Thymus (tissue), 11 donors: ENCODE measurements around the gene TXNDC11. TPM values are rescaled to one million over a fixed set of nuclear protein-coding genes. Genes with fewer than 3 reads are reported as not detected.

Experiments used
- DNase-seq, 9 donors: peaks; one replicate each; pipeline ENCODE4 v3.0.0-alpha.2; 2013; ENCODE audit warnings: low spot score in 9 of 9, low read depth in 6 of 9, missing footprints in 1 of 9
- H3K27ac ChIP-seq, 2 donors: one replicate each; pipeline ENCODE4 v1.5.1; 2013; ENCODE audit warnings: control low read depth in 1 of 2, low read depth in 1 of 2, low read length in 1 of 2, mild to moderate bottlenecking in 1 of 2, moderate library complexity in 1 of 2
- H3K27me3 ChIP-seq, 2 donors: one replicate each; pipeline ENCODE4 v1.5.1; 2013; ENCODE audit warnings: low read length in 1 of 2; ENCODE audit not compliant: control insufficient read depth in 2 of 2, insufficient read depth in 1 of 2
- H3K36me3 ChIP-seq, 2 donors: one replicate each; pipeline ENCODE4 v1.5.1; 2013; ENCODE audit warnings: low read length in 1 of 2, mild to moderate bottlenecking in 1 of 2, moderate library complexity in 1 of 2; ENCODE audit not compliant: control insufficient read depth in 2 of 2, insufficient read depth in 2 of 2
- H3K4me1 ChIP-seq, 2 donors: one replicate each; pipeline ENCODE4 v1.5.1; 2013; ENCODE audit warnings: low read length in 2 of 2; ENCODE audit not compliant: control insufficient read depth in 2 of 2, insufficient read depth in 2 of 2
- H3K4me3 ChIP-seq, 2 donors: one replicate each; pipeline ENCODE4 v1.5.1; 2013; ENCODE audit warnings: low read length in 2 of 2, control low read depth in 1 of 2, mild to moderate bottlenecking in 1 of 2
- H3K9me3 ChIP-seq, 2 donors: one replicate each; pipeline ENCODE4 v1.5.1; 2013; ENCODE audit warnings: low read length in 1 of 2, mild to moderate bottlenecking in 1 of 2; ENCODE audit not compliant: control insufficient read depth in 2 of 2, insufficient read depth in 1 of 2
- WGBS: extraction: QIAGEN DNeasy Blood & Tissue Kit; methylation state at CpG from one replicate; pipeline ENCODE4 v1.1.7; 2013; 5-methylcytosine and 5-hydroxymethylcytosine counted together
- polyA plus RNA-seq: library from polyadenylated mRNA; stranded (reverse); fragments of 200-250 nt; gene quantifications from one replicate; pipeline ENCODE4 v1.2.3, GENCODE V29; 2013
- total RNA-seq: library from RNA; stranded (reverse); fragments of 120-200 nt; gene quantifications from one replicate; pipeline ENCODE4 v1.2.4, GENCODE V29; 2013
- donor health status: healthy.

TXNDC11 gene
- total and polyA plus RNA-seq, 2 donors, result 22.9 to 46.4 TPM

DNA sequence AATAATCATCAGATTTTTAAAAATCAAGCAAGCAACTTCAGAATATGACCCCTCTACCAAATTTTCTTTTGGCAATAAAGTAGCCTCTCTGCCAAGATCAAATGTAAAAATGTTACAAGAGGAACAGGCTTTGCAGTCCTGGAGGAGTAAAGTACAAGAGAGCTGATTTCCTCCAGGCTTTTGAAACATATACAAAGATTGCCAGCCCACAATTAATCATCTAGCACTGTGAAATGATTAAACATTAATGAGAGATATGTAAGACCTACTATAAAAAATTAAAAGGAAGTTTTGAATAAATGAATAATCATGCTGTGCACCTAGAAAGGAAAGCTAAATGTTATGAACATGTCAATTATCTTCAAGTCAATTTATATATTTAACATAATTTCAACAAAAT, 26.3 kb downstream of the TXNDC11 start:
- Histone ChIP-seq H3K27me3 (no peaks in the 10 kb centered on the region), H3K27ac (no peak overlapping the region), H3K4me3 (no peak overlapping the region), H3K36me3 (peaks cover 25 to 47% of the 10 kb centered on the region in 2 donors), H3K4me1 (no peaks in the 10 kb centered on the region), H3K9me3 (no peaks in the 10 kb centered on the region)
- no peak for DNase-seq

DNA sequence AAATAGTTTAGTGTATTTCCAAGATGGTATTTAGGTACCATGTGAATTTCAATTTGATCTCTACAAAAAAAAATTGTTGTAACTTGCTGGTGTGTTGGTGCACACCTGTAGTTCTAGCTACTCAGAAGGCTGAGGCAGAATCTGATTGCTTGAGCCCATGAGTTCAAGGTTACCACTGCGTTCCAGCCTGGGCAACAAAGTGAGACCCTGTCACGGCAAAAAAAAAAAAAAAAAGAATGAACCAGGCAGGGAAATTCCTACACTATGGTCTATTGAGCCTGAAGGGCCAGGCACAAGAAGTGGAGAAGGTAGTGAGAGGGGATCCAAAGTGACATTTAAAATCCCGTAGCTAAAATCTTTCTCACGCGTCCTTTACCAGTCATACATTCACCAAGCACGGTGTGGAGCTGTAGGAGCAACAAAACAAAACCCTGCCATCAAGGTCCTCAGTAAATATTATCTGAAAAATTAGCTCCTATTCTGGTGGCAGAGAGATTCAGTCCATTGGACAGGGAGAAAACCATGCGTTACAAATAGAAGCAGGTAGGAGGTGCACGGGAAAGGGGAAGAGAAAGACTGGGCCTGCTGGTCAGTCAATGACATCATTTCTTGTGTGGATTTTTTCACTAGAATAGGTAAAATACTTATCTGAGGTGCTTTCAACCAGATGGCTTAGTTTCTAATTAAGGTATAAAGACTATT, 27.3 kb downstream of the TXNDC11 start:
- Histone ChIP-seq H3K4me3 (no peak overlapping the region), H3K27me3 (no peaks in the 10 kb centered on the region), H3K9me3 (no peaks in the 10 kb centered on the region), H3K27ac (no peak overlapping the region), H3K4me1 (no peaks in the 10 kb centered on the region), H3K36me3 (peaks cover 25 to 48% of the 10 kb centered on the region in 2 donors)
- DNase-seq, result no peak
- WGBS, result 97% methylated on average over 8 of the region's 8 CpGs

DNA sequence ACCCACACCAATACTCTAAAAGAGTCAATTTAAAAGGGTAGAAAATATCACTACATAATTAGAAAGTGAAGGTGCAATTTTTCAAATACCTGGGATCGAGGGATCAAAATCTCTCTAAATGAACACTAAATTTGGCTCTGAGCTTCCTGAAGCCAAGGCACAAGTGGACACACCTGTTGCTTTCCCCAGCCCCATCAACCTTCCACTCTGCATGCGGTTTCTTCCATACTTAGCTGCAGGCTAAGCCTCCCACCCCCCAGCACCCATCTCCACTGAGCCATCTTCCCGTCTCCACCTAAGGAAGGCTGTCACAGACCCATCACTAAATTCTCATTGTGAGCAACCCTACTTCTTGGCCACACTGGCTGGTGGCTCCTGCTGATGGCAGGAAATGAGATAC, 30.5 kb downstream of the TXNDC11 start:
- no peak for DNase-seq
- Histone ChIP-seq H3K27ac (no peak overlapping the region), H3K4me1 (no peaks in the 10 kb centered on the region), H3K36me3 (peaks cover 27 to 54% of the 10 kb centered on the region in 2 donors), H3K27me3 (no peaks in the 10 kb centered on the region), H3K9me3 (no peaks in the 10 kb centered on the region), H3K4me3 (no peak overlapping the region)
- WGBS, result 99% methylated on average over 3 of the region's 3 CpGs

DNA sequence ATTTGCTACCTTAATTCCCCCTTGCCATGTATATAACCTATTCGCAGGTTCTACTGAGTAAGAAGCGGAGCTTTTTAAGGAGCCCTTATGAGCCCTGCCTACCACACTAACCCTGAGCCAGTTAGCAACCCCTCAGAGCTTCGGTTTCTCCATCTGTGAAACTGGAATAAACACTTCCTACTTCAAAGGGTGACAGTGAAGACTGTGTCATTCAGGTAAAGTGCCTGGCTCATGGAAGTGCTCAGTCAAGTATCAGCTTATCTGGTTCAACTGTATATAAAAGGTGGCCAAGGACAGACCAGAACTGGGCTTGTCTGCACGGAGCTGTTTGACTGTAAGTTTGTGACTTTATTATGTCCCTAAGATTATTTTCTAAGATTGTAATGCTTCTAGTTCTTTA, 31.0 kb downstream of the TXNDC11 start:
- no peak for DNase-seq
- Histone ChIP-seq H3K4me3 (no peak overlapping the region), H3K4me1 (no peaks in the 10 kb centered on the region), H3K9me3 (no peaks in the 10 kb centered on the region), H3K27me3 (no peaks in the 10 kb centered on the region), H3K36me3 (peaks cover 27 to 54% of the 10 kb centered on the region in 2 donors), H3K27ac (no peak overlapping the region)
- 98% methylated on average over 4 of the region's 4 CpGs for WGBS

DNA sequence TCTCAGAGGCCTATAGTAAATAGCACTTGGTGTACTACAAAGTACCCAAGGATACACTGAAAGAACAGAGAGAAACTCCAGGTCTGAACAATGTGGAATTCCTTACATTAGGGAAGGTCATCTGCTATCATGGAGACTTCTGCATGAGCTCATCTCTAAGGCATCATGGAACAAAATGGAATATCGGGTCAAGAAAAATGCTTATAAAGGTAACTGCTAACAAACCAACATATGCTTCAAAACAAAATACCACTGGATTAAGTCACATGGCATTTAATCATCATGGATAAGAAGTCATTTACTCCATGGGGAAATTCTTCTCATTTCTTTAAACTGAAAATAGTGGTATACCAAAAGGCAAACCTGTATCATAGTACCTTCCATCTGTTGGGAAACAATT, 34.2 kb downstream of the TXNDC11 start:
- no peak for DNase-seq
- Histone ChIP-seq H3K36me3 (peaks cover 27 to 44% of the 10 kb centered on the region in 2 donors), H3K27me3 (no peaks in the 10 kb centered on the region), H3K4me1 (no peaks in the 10 kb centered on the region), H3K9me3 (no peaks in the 10 kb centered on the region), H3K4me3 (no peak overlapping the region), H3K27ac (no peak overlapping the region)
- 98% methylated on average over 1 of the region's 1 CpG for WGBS

DNA sequence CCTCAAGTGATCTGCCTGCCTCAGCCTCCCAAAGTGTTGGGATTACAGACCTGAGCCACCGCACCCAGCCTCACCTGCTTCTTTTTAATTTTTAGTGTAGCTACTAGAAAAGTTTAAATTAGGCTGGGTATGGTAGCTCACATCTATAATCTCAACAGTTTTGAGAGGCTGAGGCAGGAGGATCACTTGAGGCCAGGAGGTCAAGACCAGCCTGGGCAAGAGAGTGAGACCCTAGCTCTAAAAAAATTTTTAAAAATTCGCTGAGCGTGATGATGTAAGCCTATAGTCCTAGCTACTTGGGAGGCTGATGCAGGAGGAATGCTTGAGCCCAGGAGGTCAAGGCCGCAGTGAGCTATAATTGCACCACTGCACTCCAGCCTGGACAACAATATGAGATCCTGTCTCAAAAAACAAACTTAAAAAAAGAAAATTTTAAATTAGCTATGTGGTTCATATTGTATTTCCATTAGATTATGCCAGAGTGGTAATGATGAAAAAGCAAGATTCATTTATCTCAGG, 34.9 kb downstream of the TXNDC11 start:
- Histone ChIP-seq H3K9me3 (no peaks in the 10 kb centered on the region), H3K27me3 (no peaks in the 10 kb centered on the region), H3K4me1 (no peaks in the 10 kb centered on the region), H3K27ac (no peak overlapping the region), H3K4me3 (no peak overlapping the region), H3K36me3 (peaks cover 27 to 45% of the 10 kb centered on the region in 2 donors)
- 99% methylated on average over 4 of the region's 4 CpGs for WGBS
- no peak for DNase-seq

DNA sequence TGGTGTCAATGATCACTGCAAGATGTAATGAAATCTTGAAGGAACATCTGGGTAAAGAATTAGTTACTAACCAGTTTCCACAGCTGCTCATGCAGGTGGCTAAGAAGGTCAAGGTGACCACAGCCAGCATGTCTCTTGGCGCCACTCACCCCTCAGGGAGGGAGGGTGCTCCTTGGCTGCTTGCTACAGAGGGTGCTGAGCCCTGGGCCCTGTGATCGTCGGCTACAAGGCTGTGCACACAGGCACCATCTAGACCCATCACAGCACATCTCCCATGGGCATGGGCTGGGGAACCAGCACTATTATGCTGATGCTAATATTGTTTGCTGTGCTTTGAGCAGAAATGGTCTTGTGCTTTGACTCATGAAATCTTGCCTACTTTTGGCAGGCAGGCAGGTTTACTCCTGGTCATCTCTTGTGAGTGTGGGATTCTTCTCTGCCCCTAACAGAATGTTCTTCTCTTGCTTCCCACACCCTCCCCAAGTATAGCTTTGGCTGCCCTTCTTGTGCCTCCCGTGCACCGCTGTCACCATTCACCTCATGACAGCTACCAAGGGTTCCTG, 36.4 kb downstream of the TXNDC11 start:
- H3K27ac ChIP-seq, result no peak overlapping the region
- no peaks in the 10 kb centered on the region for H3K27me3 ChIP-seq
- DNase-seq, result no peak
- no peaks in the 10 kb centered on the region for H3K9me3 ChIP-seq
- 97% methylated on average over 5 of the region's 5 CpGs for whole genome bisulfite sequencing
- no peaks in the 10 kb centered on the region for H3K4me1 ChIP-seq
- H3K4me3 ChIP-seq, result no peak overlapping the region
- H3K36me3 ChIP-seq, result peaks cover 21 to 33% of the 10 kb centered on the region in 2 donors

DNA sequence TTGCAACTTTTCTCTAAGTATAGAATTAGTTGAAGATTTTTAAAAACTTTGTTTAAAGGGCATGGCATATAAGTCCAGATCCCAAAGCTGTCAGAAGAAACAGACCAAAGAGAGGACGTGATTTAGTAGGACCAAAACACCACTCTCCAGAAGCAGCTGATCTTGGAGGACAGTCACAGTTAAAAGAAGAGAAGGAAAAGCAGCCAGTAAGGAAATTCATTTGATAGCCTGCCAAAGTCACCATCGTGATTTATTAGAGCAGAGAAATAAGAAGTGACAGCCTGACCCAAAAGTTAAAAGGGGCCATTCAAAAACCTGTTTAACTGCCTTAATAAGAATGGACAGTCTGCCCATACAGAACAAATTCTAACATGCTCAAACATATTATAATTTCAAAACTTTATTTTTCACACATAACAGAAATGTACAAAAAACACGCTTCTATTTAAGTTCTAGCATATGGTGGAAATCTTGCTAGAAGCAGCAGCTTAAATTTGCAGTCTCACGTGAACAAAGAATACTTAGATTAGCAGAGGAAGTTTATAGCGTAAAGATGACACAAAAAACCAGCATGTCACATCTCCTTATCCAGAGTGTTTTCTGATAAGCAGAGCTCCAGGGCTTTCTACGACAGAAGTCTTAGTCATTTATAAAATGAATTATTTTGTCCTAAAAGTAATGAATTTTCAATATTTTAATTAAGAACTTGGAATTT, 37.2 kb downstream of the TXNDC11 start:
- no peaks in the 10 kb centered on the region for H3K9me3 ChIP-seq
- no peak overlapping the region for H3K4me3 ChIP-seq
- WGBS, result 91% methylated on average over 6 of the region's 6 CpGs
- DNase-seq, result no peak
- no peak overlapping the region for H3K27ac ChIP-seq
- H3K4me1 ChIP-seq, result peaks cover 0 to 3% of the 10 kb centered on the region in 2 donors
- peaks cover 18 to 29% of the 10 kb centered on the region in 2 donors for H3K36me3 ChIP-seq
- no peaks in the 10 kb centered on the region for H3K27me3 ChIP-seq
